Activated naive CD4-positive, alpha-beta T cell treated with anti-CD3 and anti-CD28 coated beads, Interleukin-2, amount 50 U/mL, for 24 hours (primary cell): ENCODE data around the gene KCNJ10.

ENCODE experiments used
- H3K27ac Mint-ChIP-seq: one replicate; pipeline ENCODE4 v1.8.0; 2021; ENCODE audit warnings: mild to moderate bottlenecking, mixed read lengths
- H3K27me3 Mint-ChIP-seq: one replicate; pipeline ENCODE4 v1.8.0; 2021; ENCODE audit warnings: mixed read lengths
- H3K36me3 Mint-ChIP-seq: one replicate; pipeline ENCODE4 v1.8.0; 2021; ENCODE audit warnings: mixed read lengths
- H3K4me1 Mint-ChIP-seq: one replicate; pipeline ENCODE4 v1.8.0; 2021; ENCODE audit warnings: mixed read lengths
- H3K4me3 Mint-ChIP-seq: one replicate; pipeline ENCODE4 v1.8.0; 2021; ENCODE audit warnings: mild to moderate bottlenecking, mixed read lengths
- H3K9me3 Mint-ChIP-seq: one replicate; pipeline ENCODE4 v1.8.0; 2021; ENCODE audit warnings: mixed read lengths

KCNJ10 gene

GRCh38 chr1:159986531-159986930, 83.4 kb downstream of the KCNJ10 start:
- H3K4me1 Mint-ChIP-seq = peaks cover under 1% of the 10 kb centered on the region
- no peak overlapping the region for H3K27ac Mint-ChIP-seq
- H3K27me3 Mint-ChIP-seq = peaks cover 4% of the 10 kb centered on the region
- no peaks in the 10 kb centered on the region for H3K9me3 Mint-ChIP-seq
- H3K4me3 Mint-ChIP-seq = no peak overlapping the region
- H3K36me3 Mint-ChIP-seq = no peaks in the 10 kb centered on the region

GRCh38 chr1:159986093-159986492, 83.9 kb downstream of the KCNJ10 start:
- Mint-ChIP-seq H3K27ac (no peak overlapping the region), H3K36me3 (no peaks in the 10 kb centered on the region), H3K4me3 (no peak overlapping the region), H3K9me3 (no peaks in the 10 kb centered on the region), H3K27me3 (peaks cover 4% of the 10 kb centered on the region), H3K4me1 (no peaks in the 10 kb centered on the region)

GRCh38 chr1:159985473-159985872, 84.5 kb downstream of the KCNJ10 start:
- Mint-ChIP-seq H3K9me3 (no peaks in the 10 kb centered on the region), H3K4me3 (no peak overlapping the region), H3K4me1 (no peaks in the 10 kb centered on the region), H3K27me3 (peaks cover 4% of the 10 kb centered on the region), H3K27ac (no peak overlapping the region), H3K36me3 (no peaks in the 10 kb centered on the region)

GRCh38 chr1:159983681-159984080, 86.3 kb downstream of the KCNJ10 start:
- peaks cover 9% of the 10 kb centered on the region for H3K27me3 Mint-ChIP-seq
- no peaks in the 10 kb centered on the region for H3K4me1 Mint-ChIP-seq
- no peak overlapping the region for H3K27ac Mint-ChIP-seq
- no peaks in the 10 kb centered on the region for H3K9me3 Mint-ChIP-seq
- no peaks in the 10 kb centered on the region for H3K36me3 Mint-ChIP-seq
- no peak overlapping the region for H3K4me3 Mint-ChIP-seq

GRCh38 chr1:159982280-159982679, 87.7 kb downstream of the KCNJ10 start:
- no peaks in the 10 kb centered on the region for H3K4me1 Mint-ChIP-seq
- no peaks in the 10 kb centered on the region for H3K36me3 Mint-ChIP-seq
- H3K27me3 Mint-ChIP-seq = peaks cover 10% of the 10 kb centered on the region
- no peak overlapping the region for H3K4me3 Mint-ChIP-seq
- H3K9me3 Mint-ChIP-seq = no peaks in the 10 kb centered on the region
- no peak overlapping the region for H3K27ac Mint-ChIP-seq

GRCh38 chr1:159981351-159982055, 88.5 kb downstream of the KCNJ10 start:
- peaks cover 10% of the 10 kb centered on the region for H3K27me3 Mint-ChIP-seq
- no peak overlapping the region for H3K27ac Mint-ChIP-seq
- no peaks in the 10 kb centered on the region for H3K9me3 Mint-ChIP-seq

GRCh38 chr1:159980786-159981185, 89.2 kb downstream of the KCNJ10 start:
- Mint-ChIP-seq H3K27me3 (peaks cover 10% of the 10 kb centered on the region), H3K36me3 (no peaks in the 10 kb centered on the region), H3K9me3 (no peaks in the 10 kb centered on the region), H3K27ac (no peak overlapping the region), H3K4me1 (no peaks in the 10 kb centered on the region), H3K4me3 (no peak overlapping the region)

More at GRCh38 chr1:159981351-159982055, 88.5 kb downstream of the KCNJ10 start:
- Mint-ChIP-seq H3K4me1 (no peaks in the 10 kb centered on the region), H3K4me3 (no peak overlapping the region), H3K36me3 (no peaks in the 10 kb centered on the region)

GRCh38 chr1:159980076-159980475, 89.9 kb downstream of the KCNJ10 start:
- H3K36me3 Mint-ChIP-seq = no peaks in the 10 kb centered on the region
- H3K4me1 Mint-ChIP-seq = no peaks in the 10 kb centered on the region
- H3K27ac Mint-ChIP-seq = no peak overlapping the region
- no peaks in the 10 kb centered on the region for H3K9me3 Mint-ChIP-seq
- no peak overlapping the region for H3K4me3 Mint-ChIP-seq
- H3K27me3 Mint-ChIP-seq = peaks cover 10% of the 10 kb centered on the region

- Mint-ChIP-seq H3K36me3 (no peaks in the 10 kb centered on the region), H3K4me3 (no peak overlapping the region), H3K4me1 (no peaks in the 10 kb centered on the region), H3K27me3 (peaks cover 10% of the 10 kb centered on the region), H3K27ac (no peak overlapping the region), H3K9me3 (no peaks in the 10 kb centered on the region)
Measured at GRCh38 chr1:159979257-159979656, 90.7 kb downstream of the KCNJ10 start.

- Mint-ChIP-seq H3K36me3 (no peaks in the 10 kb centered on the region), H3K4me1 (no peaks in the 10 kb centered on the region), H3K27ac (no peak overlapping the region), H3K9me3 (no peaks in the 10 kb centered on the region), H3K27me3 (peaks cover 10% of the 10 kb centered on the region), H3K4me3 (no peak overlapping the region)
Measured at GRCh38 chr1:159978107-159978398, 91.9 kb downstream of the KCNJ10 start.

GRCh38 chr1:159977364-159978106, 92.4 kb downstream of the KCNJ10 start:
- no peaks in the 10 kb centered on the region for H3K36me3 Mint-ChIP-seq
- H3K27ac Mint-ChIP-seq = no peak overlapping the region
- H3K27me3 Mint-ChIP-seq = peaks cover 10% of the 10 kb centered on the region
- no peaks in the 10 kb centered on the region for H3K4me1 Mint-ChIP-seq
- H3K9me3 Mint-ChIP-seq = no peaks in the 10 kb centered on the region
- no peak overlapping the region for H3K4me3 Mint-ChIP-seq

GRCh38 chr1:159974350-159974965, 95.5 kb downstream of the KCNJ10 start:
- no peak overlapping the region for H3K27ac Mint-ChIP-seq
- no peaks in the 10 kb centered on the region for H3K9me3 Mint-ChIP-seq
- H3K27me3 Mint-ChIP-seq = peaks cover 3% of the 10 kb centered on the region
- H3K4me3 Mint-ChIP-seq = no peak overlapping the region
- H3K36me3 Mint-ChIP-seq = no peaks in the 10 kb centered on the region
- H3K4me1 Mint-ChIP-seq = no peaks in the 10 kb centered on the region

- Mint-ChIP-seq H3K27me3 (peaks cover 1% of the 10 kb centered on the region), H3K4me1 (no peaks in the 10 kb centered on the region), H3K36me3 (no peaks in the 10 kb centered on the region), H3K27ac (no peak overlapping the region), H3K4me3 (no peak overlapping the region), H3K9me3 (no peaks in the 10 kb centered on the region)
Measured at GRCh38 chr1:159973350-159973940, 96.5 kb downstream of the KCNJ10 start.

GRCh38 chr1:159972443-159973205, 97.3 kb downstream of the KCNJ10 start:
- peaks cover 3% of the 10 kb centered on the region for H3K27me3 Mint-ChIP-seq
- no peaks in the 10 kb centered on the region for H3K9me3 Mint-ChIP-seq
- H3K36me3 Mint-ChIP-seq = no peaks in the 10 kb centered on the region
- H3K4me1 Mint-ChIP-seq = no peaks in the 10 kb centered on the region
- no peak overlapping the region for H3K4me3 Mint-ChIP-seq
- no peak overlapping the region for H3K27ac Mint-ChIP-seq

- Mint-ChIP-seq H3K4me1 (no peaks in the 10 kb centered on the region), H3K27me3 (peaks cover 7% of the 10 kb centered on the region), H3K4me3 (no peak overlapping the region), H3K36me3 (no peaks in the 10 kb centered on the region), H3K9me3 (no peaks in the 10 kb centered on the region), H3K27ac (no peak overlapping the region)
Measured at GRCh38 chr1:159970932-159971342, 99.0 kb downstream of the KCNJ10 start.
